HG03354 (cell line): ENCODE measurements around the gene TAAR1.
"Not testable (repeated sequence)": the region's sequence is repeated elsewhere in the genome, so short reads cannot be mapped to it uniquely, and the experiment has no call there.

ENCODE experiments used
- ATAC-seq: cut with Tn5 transposase; IDR thresholded peaks from one replicate; pipeline ENCODE4 v1.9.1; 2021; ENCODE audit warnings: mild to moderate bottlenecking; ENCODE audit not compliant: unreplicated experiment, poor library complexity, severe bottlenecking

The TAAR1 gene

DNA sequence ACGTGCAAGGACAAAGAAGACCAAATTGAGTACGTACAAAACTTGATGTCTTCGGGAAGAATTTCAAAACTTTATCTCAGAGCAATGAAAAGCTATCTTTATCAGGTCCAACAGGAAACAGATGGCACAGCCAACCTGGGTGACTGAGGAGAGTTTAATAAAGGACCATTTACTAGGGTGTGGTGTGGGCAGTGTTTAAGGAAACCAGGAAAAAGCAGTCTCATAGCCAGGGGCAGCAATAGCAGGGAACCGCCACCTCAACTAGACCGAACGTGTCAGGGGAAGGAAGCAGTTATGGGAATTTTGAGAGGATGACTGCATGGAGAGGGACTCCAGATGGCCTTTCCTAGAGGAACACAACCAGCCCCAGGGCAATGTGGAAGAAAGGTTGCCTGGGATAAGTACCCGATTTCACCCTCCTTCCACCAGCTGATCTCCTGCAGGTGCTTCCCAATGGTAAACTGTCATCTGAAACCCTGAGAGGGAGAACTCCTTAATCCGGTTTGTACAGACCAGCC, 54.3 kb downstream of the TAAR1 start:
- ATAC-seq = no peak

GRCh38 chr6:132600900-132601299, 58.1 kb downstream of the TAAR1 start:
- ATAC-seq = not testable (repeated sequence)

GRCh38 chr6:132598473-132598872, 60.5 kb downstream of the TAAR1 start:
- ATAC-seq = peak; percentile 87

DNA sequence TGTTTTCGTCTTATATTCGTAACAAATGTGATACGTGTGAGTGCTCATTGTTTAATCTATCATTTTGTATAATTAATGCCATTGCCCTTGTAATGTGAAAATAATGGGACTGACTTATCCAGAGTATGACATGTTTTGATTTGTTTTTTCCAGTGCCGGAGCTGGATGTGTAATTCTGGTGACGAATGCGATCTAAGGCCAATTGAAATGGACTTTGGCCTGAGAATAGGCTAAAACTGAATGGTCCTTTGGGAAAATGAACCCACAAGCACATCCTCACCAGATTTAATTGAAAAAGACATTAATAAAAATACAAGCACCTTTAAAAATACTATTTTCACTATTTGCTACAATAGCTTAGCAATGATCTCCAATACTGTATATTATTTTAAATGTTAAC, 62.8 kb downstream of the TAAR1 start:
- ATAC-seq = no peak
